ENCODE results near the gene CLRN1. TPM values are rescaled to one million over a fixed set of nuclear protein-coding genes. Genes with fewer than 3 reads are reported as not detected.

Gene CLRN1
- total RNA-seq, 1 donor from 2014 or later, result not detected

DNA sequence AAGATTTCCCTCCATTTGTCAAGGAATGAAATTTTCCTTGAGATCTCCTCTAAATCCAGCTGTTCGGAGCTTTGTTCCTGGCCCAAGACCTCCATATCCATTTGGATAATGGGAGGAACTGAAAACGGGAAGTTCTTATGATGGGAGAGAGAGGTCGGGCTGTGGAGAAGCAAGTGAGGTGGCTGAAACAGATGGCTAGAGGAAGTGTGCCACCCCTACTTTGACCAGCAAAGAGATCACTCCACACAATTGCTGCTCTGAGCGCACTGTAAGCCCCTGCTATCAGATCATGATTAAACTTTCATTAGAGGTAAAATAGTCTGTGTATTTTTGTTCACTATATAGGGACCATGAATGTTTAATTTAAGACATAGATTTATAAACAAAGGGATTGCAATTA lies 67.2 kb downstream of the CLRN1 start, which contains the start of gene MINDY4B:
TSS of gene MINDY4B (minus strand) at position 101 of the 400 bp plus-strand sequence. CDS start at position 101, 0 bp downstream.
- no peaks in the 10 kb centered on the region for H3K36me3 ChIP-seq (ENCODE audit: control insufficient read depth, insufficient read depth, low read length)
- DNase-seq (ENCODE audit: low read depth), result no peak
- H3K27me3 ChIP-seq (ENCODE audit: control insufficient read depth, insufficient read depth, low read length), result peaks cover 9% of the 10 kb centered on the region
- no peak within 1 kb of the TSS for H3K4me3 ChIP-seq (ENCODE audit: low read depth, low read length)
- TF ChIP-seq, protein P1, sequence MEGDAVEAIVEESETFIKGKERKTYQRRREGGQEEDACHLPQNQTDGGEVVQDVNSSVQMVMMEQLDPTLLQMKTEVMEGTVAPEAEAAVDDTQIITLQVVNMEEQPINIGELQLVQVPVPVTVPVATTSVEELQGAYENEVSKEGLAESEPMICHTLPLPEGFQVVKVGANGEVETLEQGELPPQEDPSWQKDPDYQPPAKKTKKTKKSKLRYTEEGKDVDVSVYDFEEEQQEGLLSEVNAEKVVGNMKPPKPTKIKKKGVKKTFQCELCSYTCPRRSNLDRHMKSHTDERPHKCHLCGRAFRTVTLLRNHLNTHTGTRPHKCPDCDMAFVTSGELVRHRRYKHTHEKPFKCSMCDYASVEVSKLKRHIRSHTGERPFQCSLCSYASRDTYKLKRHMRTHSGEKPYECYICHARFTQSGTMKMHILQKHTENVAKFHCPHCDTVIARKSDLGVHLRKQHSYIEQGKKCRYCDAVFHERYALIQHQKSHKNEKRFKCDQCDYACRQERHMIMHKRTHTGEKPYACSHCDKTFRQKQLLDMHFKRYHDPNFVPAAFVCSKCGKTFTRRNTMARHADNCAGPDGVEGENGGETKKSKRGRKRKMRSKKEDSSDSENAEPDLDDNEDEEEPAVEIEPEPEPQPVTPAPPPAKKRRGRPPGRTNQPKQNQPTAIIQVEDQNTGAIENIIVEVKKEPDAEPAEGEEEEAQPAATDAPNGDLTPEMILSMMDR (IDR thresholded peaks at IDR 0.05; ENCODE audit: insufficient read depth, low read length, poor library complexity, severe bottlenecking), result no peak

DNA sequence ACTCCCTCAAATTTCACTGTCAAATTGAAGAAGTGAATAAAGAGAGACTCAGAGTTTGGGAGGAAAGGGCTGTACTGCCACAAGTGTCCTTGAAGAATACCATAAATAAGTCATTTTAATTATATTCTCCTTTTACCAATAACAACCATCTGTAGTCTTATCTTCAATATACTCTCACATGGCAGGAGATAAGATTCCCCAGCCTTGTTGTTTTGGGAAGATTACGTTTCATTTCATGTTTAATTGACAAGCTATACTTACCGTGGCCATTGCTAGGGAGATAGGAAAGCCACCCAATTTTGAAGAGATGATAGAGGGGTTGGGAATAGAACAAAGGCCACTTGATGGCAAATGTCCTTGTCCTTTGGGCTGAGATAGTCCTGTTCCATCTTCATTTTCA lies 69.5 kb downstream of the CLRN1 start:
- Histone ChIP-seq H3K4me3 (ENCODE audit: low read depth, low read length) (no peak overlapping the region), H3K36me3 (ENCODE audit: control insufficient read depth, insufficient read depth, low read length) (no peaks in the 10 kb centered on the region), H3K27me3 (ENCODE audit: control insufficient read depth, insufficient read depth, low read length) (peaks cover 7% of the 10 kb centered on the region)
- TF ChIP-seq, protein P1 (IDR thresholded peaks at IDR 0.05; ENCODE audit: insufficient read depth, low read length, poor library complexity, severe bottlenecking), result no peak
- DNase-seq (ENCODE audit: low read depth), result no peak

DNA sequence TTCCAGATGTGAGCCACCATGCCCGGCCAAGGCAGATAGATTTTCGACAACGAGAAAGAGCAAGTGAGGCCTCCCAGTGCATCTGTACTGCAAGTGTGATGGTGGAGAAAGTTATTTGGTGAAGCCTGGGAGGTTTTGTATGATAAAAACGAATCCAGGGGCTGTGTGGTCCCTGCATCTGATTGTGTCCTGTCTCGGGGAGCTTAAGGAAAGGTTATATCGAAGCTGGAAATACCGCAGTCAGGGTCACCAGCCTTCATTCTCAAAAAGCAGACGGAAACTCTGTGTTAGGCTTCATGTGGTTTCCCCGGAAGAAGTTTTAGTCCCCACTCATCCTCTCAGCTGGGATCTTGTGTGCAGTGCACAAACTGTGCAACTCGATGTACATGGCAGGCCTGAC lies 70.7 kb downstream of the CLRN1 start:
- DNase-seq (ENCODE audit: low read depth), result no peak
- H3K27me3 ChIP-seq (ENCODE audit: control insufficient read depth, insufficient read depth, low read length), result peaks cover 4% of the 10 kb centered on the region
- H3K4me3 ChIP-seq (ENCODE audit: low read depth, low read length), result no peak overlapping the region
- H3K36me3 ChIP-seq (ENCODE audit: control insufficient read depth, insufficient read depth, low read length), result no peaks in the 10 kb centered on the region
- TF ChIP-seq, protein P1 (IDR thresholded peaks at IDR 0.05; ENCODE audit: insufficient read depth, low read length, poor library complexity, severe bottlenecking), result no peak

DNA sequence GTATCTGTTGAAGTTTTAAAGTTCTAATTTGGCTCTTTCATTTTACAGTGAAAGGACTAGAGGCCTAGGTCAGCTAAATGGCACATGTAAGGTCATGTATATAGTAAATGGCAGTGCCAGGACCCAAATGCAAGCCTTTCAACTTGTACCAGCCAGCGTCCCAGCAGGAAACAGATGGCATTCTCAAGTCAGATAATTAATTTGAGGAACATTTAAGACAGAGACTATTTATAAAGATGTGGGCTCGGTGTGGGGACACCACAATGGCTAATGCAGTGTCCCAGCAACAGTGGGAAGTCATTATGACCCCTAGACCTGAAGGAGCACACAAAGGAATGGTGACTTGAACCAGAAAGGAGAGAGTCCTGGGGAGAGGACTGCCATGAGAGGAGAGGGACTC lies 73.4 kb downstream of the CLRN1 start:
- Histone ChIP-seq H3K27me3 (ENCODE audit: control insufficient read depth, insufficient read depth, low read length) (peaks cover 2% of the 10 kb centered on the region), H3K4me3 (ENCODE audit: low read depth, low read length) (no peak overlapping the region), H3K36me3 (ENCODE audit: control insufficient read depth, insufficient read depth, low read length) (no peaks in the 10 kb centered on the region)
- no peak for DNase-seq (ENCODE audit: low read depth)
- TF ChIP-seq, protein P1 (IDR thresholded peaks at IDR 0.05; ENCODE audit: insufficient read depth, low read length, poor library complexity, severe bottlenecking), result no peak

DNA sequence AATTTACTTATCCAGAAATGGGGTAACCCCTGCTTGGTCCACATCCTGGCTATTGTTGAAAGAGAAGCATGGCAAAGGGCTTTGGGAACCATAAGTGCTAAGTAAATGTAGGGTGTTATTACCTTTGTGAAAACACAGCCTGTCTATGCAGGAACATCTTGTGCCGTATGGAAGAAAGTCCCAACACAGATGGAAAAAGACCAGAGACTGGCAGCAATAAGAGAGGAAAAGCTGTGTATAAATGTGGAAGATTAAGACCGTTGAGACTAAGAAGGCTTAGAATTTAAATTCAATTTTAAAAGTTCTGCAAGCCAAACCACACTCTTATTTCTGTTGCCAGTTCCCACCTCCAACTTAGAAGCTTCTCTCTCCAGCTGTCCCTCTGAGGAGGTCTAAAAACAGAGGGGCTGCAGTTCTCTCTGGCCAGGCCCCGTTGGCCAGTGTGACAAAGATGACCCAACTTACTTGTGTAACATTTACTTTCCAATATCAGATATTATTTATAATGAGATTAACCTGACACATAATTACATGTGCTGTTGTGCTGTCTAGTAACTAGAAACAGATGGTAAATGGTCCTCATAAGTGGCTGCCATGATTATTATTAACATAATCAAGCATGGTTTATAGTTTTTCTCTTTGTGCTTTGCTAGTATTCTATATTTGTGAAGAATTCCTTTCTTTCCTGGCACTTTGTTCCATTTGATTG lies 74.3 kb downstream of the CLRN1 start:
- TF ChIP-seq, protein P1 (IDR thresholded peaks at IDR 0.05; ENCODE audit: insufficient read depth, low read length, poor library complexity, severe bottlenecking), result no peak
- Histone ChIP-seq H3K36me3 (ENCODE audit: control insufficient read depth, insufficient read depth, low read length) (no peaks in the 10 kb centered on the region), H3K27me3 (ENCODE audit: control insufficient read depth, insufficient read depth, low read length) (peaks cover 2% of the 10 kb centered on the region)

DNA sequence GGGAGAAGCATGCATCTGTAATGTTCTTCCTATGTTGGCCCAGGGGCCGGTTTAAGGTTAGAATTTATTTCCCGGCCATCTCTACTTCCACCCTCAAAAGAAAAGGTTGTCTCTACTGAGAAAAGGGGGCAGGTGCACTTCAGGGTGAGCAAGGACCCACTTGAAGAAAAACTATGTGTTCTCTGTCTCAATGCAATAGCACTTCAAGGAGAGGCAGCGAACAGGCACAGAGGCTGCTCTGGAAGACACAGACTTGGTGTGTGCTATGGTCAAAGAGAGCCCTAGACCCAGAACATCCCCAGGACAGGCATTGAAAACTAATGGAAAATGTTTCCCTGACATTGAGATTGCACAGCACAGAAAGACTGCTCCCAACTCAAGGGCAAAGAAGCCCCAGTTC lies 74.9 kb downstream of the CLRN1 start:
- no peak for DNase-seq (ENCODE audit: low read depth)
- TF ChIP-seq, protein P1 (IDR thresholded peaks at IDR 0.05; ENCODE audit: insufficient read depth, low read length, poor library complexity, severe bottlenecking), result no peak
- Histone ChIP-seq H3K36me3 (ENCODE audit: control insufficient read depth, insufficient read depth, low read length) (no peaks in the 10 kb centered on the region), H3K4me3 (ENCODE audit: low read depth, low read length) (no peak overlapping the region), H3K27me3 (ENCODE audit: control insufficient read depth, insufficient read depth, low read length) (peaks cover 2% of the 10 kb centered on the region)

More for the DNA sequence above, 74.3 kb downstream of the CLRN1 start:
- H3K4me3 ChIP-seq (ENCODE audit: low read depth, low read length), result no peak overlapping the region
- no peak for DNase-seq (ENCODE audit: low read depth)
